T-helper 17 cell (primary cell): ENCODE measurements around the gene HNRNPUL2. TPM values are rescaled to one million over a fixed set of nuclear protein-coding genes. Genes with fewer than 3 reads are reported as not detected.

Experiments used
- ATAC-seq: fragments of 150-1000 bp; cut with Tn5 transposase; 2 replicates; pipeline ENCODE4 v1.10.0; 2021; ENCODE audit warnings: mild to moderate bottlenecking, moderate library complexity
- DNase-seq, 3 donors: peaks; one replicate each; pipeline versions ENCODE4 v3.0.0 to v3.0.0-alpha.2; 2020 to 2021
- H3K9me3 ChIP-seq: one replicate; pipeline ENCODE4 v1.7.0; 2013; ENCODE audit warnings: low read length, mild to moderate bottlenecking; ENCODE audit not compliant: control insufficient read depth, poor library complexity, severe bottlenecking
- H3K27ac Mint-ChIP-seq: one replicate; pipeline ENCODE4 v1.8.0; 2022; ENCODE audit warnings: mild to moderate bottlenecking, moderate library complexity, mixed read lengths
- H3K27me3 Mint-ChIP-seq: one replicate; pipeline ENCODE4 v1.8.0; 2022; ENCODE audit warnings: mixed read lengths
- H3K36me3 Mint-ChIP-seq: one replicate; pipeline ENCODE4 v1.8.0; 2022; ENCODE audit warnings: low read depth, mixed read lengths
- H3K4me1 Mint-ChIP-seq: one replicate; pipeline ENCODE4 v1.8.0; 2022; ENCODE audit warnings: mild to moderate bottlenecking, mixed read lengths
- H3K4me3 Mint-ChIP-seq: one replicate; pipeline ENCODE4 v1.8.0; 2022; ENCODE audit warnings: mild to moderate bottlenecking, moderate library complexity, mixed read lengths
- total RNA-seq, 4 donors: library from RNA in 2 of 4; stranded (reverse) in 2 of 4; gene quantifications; one replicate each; pipeline ENCODE4 v1.2.3 and lab custom pipeline; 2022 to 2026

Gene HNRNPUL2
- total RNA-seq, 2 donors from 2014 or later, result 41.4 to 43.2 TPM

GRCh38 chr11:62665599-62666258 lies 61.5 kb downstream of the HNRNPUL2 start:
- H3K4me1 Mint-ChIP-seq, result peaks cover 28% of the 10 kb centered on the region
- H3K27me3 Mint-ChIP-seq, result no peaks in the 10 kb centered on the region

GRCh38 chr11:62665075-62665598 lies 62.1 kb downstream of the HNRNPUL2 start, which contains the start of the genes C11orf98 and CSKMT:
TSS of gene C11orf98 (minus strand) at chr11:62665210. CDS start at chr11:62665169, 41 bp downstream.
TSS of gene CSKMT (plus strand) at chr11:62665312. CDS start at chr11:62665880, 568 bp downstream.
- Mint-ChIP-seq H3K36me3 (no peaks in the 10 kb centered on the region), H3K27me3 (no peaks in the 10 kb centered on the region), H3K27ac (peak within 1 kb of the TSS; percentile 97), H3K4me3 (peak within 1 kb of the TSS; percentile 98), H3K4me1 (peaks cover 27% of the 10 kb centered on the region)
- DNase-seq (peak; percentile 86 to 95 (median 92)), ATAC-seq (peak; percentile 94)
- H3K9me3 ChIP-seq, result no peaks in the 10 kb centered on the region

More at GRCh38 chr11:62665599-62666258, 61.5 kb downstream of the HNRNPUL2 start:
- H3K4me3 Mint-ChIP-seq, result peak overlapping the region; percentile 98
- H3K36me3 Mint-ChIP-seq, result no peaks in the 10 kb centered on the region
- H3K27ac Mint-ChIP-seq, result peak overlapping the region; percentile 97
- ATAC-seq (peak; percentile 40), DNase-seq (peak; percentile 33 to 50 (median 36))
- H3K9me3 ChIP-seq, result no peaks in the 10 kb centered on the region

- Mint-ChIP-seq H3K36me3 (no peaks in the 10 kb centered on the region), H3K4me1 (peaks cover 26% of the 10 kb centered on the region), H3K4me3 (peak overlapping the region; percentile 98), H3K27ac (peak overlapping the region; percentile 97), H3K27me3 (no peaks in the 10 kb centered on the region)
- ATAC-seq (peak; percentile 60), DNase-seq (peak in 1 of 3 donors; percentile 38)
- H3K9me3 ChIP-seq, result no peaks in the 10 kb centered on the region
Measured at GRCh38 chr11:62664405-62665074, 62.7 kb downstream of the HNRNPUL2 start.

Other genes with a start within 250 kb of the HNRNPUL2 start
- 100 to 1,000 TPM; 692 to 863 TPM for gene AHNAK, start 180.7 kb downstream of the HNRNPUL2 start, total RNA-seq
- 1,000 to 10,000 TPM; 1,954 to 1,984 TPM for gene EEF1G, start 153.6 kb downstream of the HNRNPUL2 start, total RNA-seq
- gene TUT1, start 135.9 kb downstream of the HNRNPUL2 start, total RNA-seq, result 10 to 100 TPM; 20.9 to 23.2 TPM
- 100 to 1,000 TPM; 140 to 175 TPM for gene MTA2, start 125.6 kb downstream of the HNRNPUL2 start, total RNA-seq
- gene EML3, start 114.7 kb downstream of the HNRNPUL2 start, total RNA-seq, result 100 to 1,000 TPM; 169 to 174 TPM
- 1 to 10 TPM in 1 of 2 donors, under 1 TPM in 1; 0.94 to 1.2 TPM for gene ROM1, start 114.2 kb downstream of the HNRNPUL2 start, total RNA-seq
- gene B3GAT3, start 105.5 kb downstream of the HNRNPUL2 start, total RNA-seq, result 10 to 100 TPM; 53.0 to 57.2 TPM
- gene GANAB, start 80.8 kb downstream of the HNRNPUL2 start, total RNA-seq, result 100 to 1,000 TPM; 168 to 179 TPM
- gene INTS5, start 74.2 kb downstream of the HNRNPUL2 start, total RNA-seq, result 10 to 100 TPM; 12.1 to 13.0 TPM
- 10 to 100 TPM; 20.0 to 21.6 TPM for gene C11orf98, start 62.2 kb downstream of the HNRNPUL2 start, total RNA-seq
- gene CSKMT, start 62.1 kb downstream of the HNRNPUL2 start, total RNA-seq, result 10 to 100 TPM in 1 of 2 donors, 1 to 10 TPM in 1; 8.0 to 15.9 TPM
- gene UQCC3, start 55.8 kb downstream of the HNRNPUL2 start, total RNA-seq, result 1 to 10 TPM; 2.6 to 3.3 TPM
- 10 to 100 TPM; 12.0 to 14.9 TPM for gene LBHD1, start 55.2 kb downstream of the HNRNPUL2 start, total RNA-seq
- gene UBXN1, start 48.4 kb downstream of the HNRNPUL2 start, total RNA-seq, result 100 to 1,000 TPM; 195 to 203 TPM
- not detected for gene LRRN4CL, start 37.9 kb downstream of the HNRNPUL2 start, total RNA-seq
- gene BSCL2, start 20.0 kb downstream of the HNRNPUL2 start, total RNA-seq, result 10 to 100 TPM; 20.8 to 20.9 TPM
- not detected for gene GNG3, start 19.8 kb downstream of the HNRNPUL2 start, total RNA-seq
- 10 to 100 TPM; 11.0 to 14.1 TPM for gene TTC9C, start 1.0 kb upstream of the HNRNPUL2 start, total RNA-seq
- gene ZBTB3, start 26.7 kb upstream of the HNRNPUL2 start, total RNA-seq, result 1 to 10 TPM; 7.4 to 9.1 TPM
- 10 to 100 TPM; 65.0 to 65.7 TPM for gene POLR2G, start 34.1 kb upstream of the HNRNPUL2 start, total RNA-seq
- 10 to 100 TPM; 14.1 to 15.8 TPM for gene TAF6L, start 43.9 kb upstream of the HNRNPUL2 start, total RNA-seq
- 10 to 100 TPM; 20.5 to 27.7 TPM for gene TMEM179B, start 59.9 kb upstream of the HNRNPUL2 start, total RNA-seq
- gene TMEM223, start 64.5 kb upstream of the HNRNPUL2 start, total RNA-seq, result 1 to 10 TPM; 5.7 to 7.3 TPM
- gene NXF1, start 78.0 kb upstream of the HNRNPUL2 start, total RNA-seq, result 100 to 1,000 TPM; 271 to 305 TPM
- 100 to 1,000 TPM; 103 to 119 TPM for gene STX5, start 104.6 kb upstream of the HNRNPUL2 start, total RNA-seq
- not detected for gene TEX54, start 105.4 kb upstream of the HNRNPUL2 start, total RNA-seq
- gene WDR74, start 112.1 kb upstream of the HNRNPUL2 start, total RNA-seq, result 100 to 1,000 TPM; 146 to 163 TPM
- gene SLC3A2, start 153.4 kb upstream of the HNRNPUL2 start, total RNA-seq, result 100 to 1,000 TPM; 233 to 240 TPM
- not detected for gene CHRM1, start 193.9 kb upstream of the HNRNPUL2 start, total RNA-seq